ENCODE results near the gene WLS.

DNA sequence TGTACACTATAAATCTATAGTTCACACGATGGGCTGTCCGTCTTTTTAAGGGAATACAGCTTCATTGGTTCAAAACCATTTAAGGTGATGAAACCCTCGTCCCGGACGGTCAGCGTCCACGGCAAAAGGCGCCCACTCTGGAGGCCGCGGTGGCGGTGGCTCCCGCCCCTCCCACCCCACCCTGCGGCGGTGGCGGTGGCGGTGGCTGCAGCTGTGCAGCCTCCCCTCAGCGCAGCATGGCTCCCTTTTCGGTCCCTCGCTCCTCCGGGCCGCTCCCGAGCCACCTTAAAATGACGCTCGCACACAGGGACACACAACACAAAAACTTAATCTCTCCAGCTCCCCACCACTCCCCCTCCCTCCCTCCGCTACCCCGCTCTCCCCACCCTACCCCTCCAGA, 69.1 kb downstream of the WLS start:
- TF ChIP-seq CTCF (IDR thresholded peaks at IDR 0.05; ENCODE audit: insufficient read depth, low read length, poor library complexity, severe bottlenecking) (no peak), EZH2phosphoT487 (conservative IDR thresholded peaks at IDR 0.05; ENCODE audit: low read length) (no peak)

Measured in SU-DHL-6 (cell line).